Liver (tissue), 9 donors: ENCODE measurements around the gene MCF2L. TPM values are rescaled to one million over a fixed set of nuclear protein-coding genes. Genes with fewer than 3 reads are reported as not detected.

ENCODE experiments used
- DNase-seq: peaks from one replicate; pipeline ENCODE4 v3.0.0-alpha.2; 2017; ENCODE audit warnings: low spot score
- H3K27ac ChIP-seq, 2 donors: one replicate each; pipeline ENCODE4 v1.7.0; 2013; ENCODE audit warnings: inconsistent platforms in 2 of 2, low read length in 2 of 2, control low read depth in 1 of 2, low read depth in 1 of 2, mild to moderate bottlenecking in 1 of 2
- H3K27me3 ChIP-seq, 4 donors: one replicate each; pipeline versions ENCODE4 v1.6.1 to v1.7.0; 2013; ENCODE audit warnings: low read length in 3 of 4, inconsistent platforms in 1 of 4, mild to moderate bottlenecking in 1 of 4, moderate library complexity in 1 of 4; ENCODE audit not compliant: control insufficient read depth in 4 of 4, insufficient read depth in 4 of 4
- H3K36me3 ChIP-seq, 4 donors: one replicate each; pipeline versions ENCODE4 v1.6.1 to v1.7.0; 2013; ENCODE audit warnings: low read length in 3 of 4, mild to moderate bottlenecking in 3 of 4, low read depth in 1 of 4, moderate library complexity in 1 of 4; ENCODE audit not compliant: control insufficient read depth in 4 of 4, insufficient read depth in 3 of 4
- H3K4me1 ChIP-seq, 4 donors: one replicate each; pipeline versions ENCODE4 v1.6.1 to v1.7.0; 2013; ENCODE audit warnings: low read length in 3 of 4, mild to moderate bottlenecking in 3 of 4, moderate library complexity in 1 of 4; ENCODE audit not compliant: control insufficient read depth in 4 of 4, insufficient read depth in 4 of 4
- H3K4me3 ChIP-seq, 3 donors: one replicate each; pipeline versions ENCODE4 v1.6.1 to v1.7.0; 2013; ENCODE audit warnings: low read length in 3 of 3, control low read depth in 1 of 3, low read depth in 1 of 3, mild to moderate bottlenecking in 1 of 3
- H3K9ac ChIP-seq, 2 donors: one replicate each; pipeline ENCODE4 v1.7.0; 2013; ENCODE audit warnings: low read length in 2 of 2, mild to moderate bottlenecking in 2 of 2, moderate library complexity in 2 of 2, control low read depth in 1 of 2, low read depth in 1 of 2
- H3K9me3 ChIP-seq, 4 donors: one replicate each; pipeline versions ENCODE4 v1.6.1 to v1.7.0; 2013; ENCODE audit warnings: low read length in 3 of 4; ENCODE audit not compliant: control insufficient read depth in 4 of 4
- EGR1 ChIP-seq, 2 donors: IDR thresholded peaks; 2 replicates each; pipeline ENCODE4 v1.6.1; 2016 to 2018; ENCODE audit warnings: antibody characterized with exemption in 2 of 2, low read depth in 2 of 2
- FOXA1 ChIP-seq: IDR thresholded peaks from 2 replicates; pipeline ENCODE4 v1.6.1; 2016; ENCODE audit warnings: antibody characterized with exemption
- FOXA2 ChIP-seq: IDR thresholded peaks from 2 replicates; pipeline ENCODE4 v1.6.1; 2016; ENCODE audit warnings: antibody characterized with exemption
- GABPA ChIP-seq, 2 donors: IDR thresholded peaks in 1 of 2; conservative IDR thresholded peaks in 1 of 2; 2 replicates each; pipeline ENCODE4 v1.6.1; 2016; ENCODE audit warnings: antibody characterized with exemption in 2 of 2, mild to moderate bottlenecking in 1 of 2, moderate library complexity in 1 of 2
- HNF4A ChIP-seq, 2 donors: conservative IDR thresholded peaks; 2 replicates each; pipeline ENCODE4 v1.6.1; 2016; ENCODE audit warnings: antibody characterized with exemption in 2 of 2, mild to moderate bottlenecking in 2 of 2
- JUND ChIP-seq, 2 donors: IDR thresholded peaks; 2 replicates each; pipeline ENCODE4 v1.6.1; 2016; ENCODE audit warnings: antibody characterized with exemption in 2 of 2
- MAX ChIP-seq: IDR thresholded peaks from 2 replicates; pipeline ENCODE4 v1.6.1; 2016; ENCODE audit warnings: antibody characterized with exemption
- NR2F2 ChIP-seq: IDR thresholded peaks from 2 replicates; pipeline ENCODE4 v1.6.1; 2016; ENCODE audit warnings: antibody characterized with exemption
- RXRA ChIP-seq, 2 donors: IDR thresholded peaks; 2 replicates each; pipeline ENCODE4 v1.6.1; 2017 to 2018; ENCODE audit warnings: antibody characterized with exemption in 2 of 2, mild to moderate bottlenecking in 1 of 2
- SP1 ChIP-seq: IDR thresholded peaks from 2 replicates; pipeline ENCODE4 v1.6.1; 2018; ENCODE audit warnings: antibody characterized with exemption, mild to moderate bottlenecking
- TAF1 ChIP-seq: conservative IDR thresholded peaks from 2 replicates; pipeline ENCODE4 v1.6.1; 2016; ENCODE audit warnings: antibody characterized with exemption, mild to moderate bottlenecking
- ZBTB33 ChIP-seq: IDR thresholded peaks from 2 replicates; pipeline ENCODE4 v1.6.1; 2016; ENCODE audit warnings: antibody characterized with exemption
- WGBS: extraction: QIAGEN DNeasy Blood & Tissue Kit; methylation state at CpG from one replicate; pipeline ENCODE4 v1.1.7; 2013; 5-methylcytosine and 5-hydroxymethylcytosine counted together
- polyA plus RNA-seq, 2 donors: library from polyadenylated mRNA; stranded (reverse) in 1 of 2; unstranded in 1 of 2; fragments of 200-250 nt in 1 of 2; fragments of >200 nt in 1 of 2; fragmentation: Nextera tagmentation in 1 of 2; extraction: Ambion mirVana in 1 of 2; gene quantifications; one replicate each; pipeline versions ENCODE4 v1.2.1 to v1.2.3, GENCODE V29; 2013 to 2015
- total RNA-seq, 2 donors: library from RNA; depleted of rRNA; stranded (reverse); fragments of >200 nt; gene quantifications; one replicate each; pipeline ENCODE4 v1.2.3, GENCODE V29; 2014
- TF ChIP-seq, protein P1 (sequence below): fragments of 150-350 bp; IDR thresholded peaks from 2 replicates; pipeline ENCODE4 v1.5.1; 2017; ENCODE audit warnings: improper control_type of control experiment, low read depth, low read length; ENCODE audit not compliant: missing input control
- donor health status: healthy.
- donor health status: healthy.
- donor health status: healthy.
- donor health status: healthy.
- donor health status: healthy.

Gene MCF2L
- total and polyA plus RNA-seq, 4 donors = 2.9 to 12.8 (median 7.1) TPM

DNA sequence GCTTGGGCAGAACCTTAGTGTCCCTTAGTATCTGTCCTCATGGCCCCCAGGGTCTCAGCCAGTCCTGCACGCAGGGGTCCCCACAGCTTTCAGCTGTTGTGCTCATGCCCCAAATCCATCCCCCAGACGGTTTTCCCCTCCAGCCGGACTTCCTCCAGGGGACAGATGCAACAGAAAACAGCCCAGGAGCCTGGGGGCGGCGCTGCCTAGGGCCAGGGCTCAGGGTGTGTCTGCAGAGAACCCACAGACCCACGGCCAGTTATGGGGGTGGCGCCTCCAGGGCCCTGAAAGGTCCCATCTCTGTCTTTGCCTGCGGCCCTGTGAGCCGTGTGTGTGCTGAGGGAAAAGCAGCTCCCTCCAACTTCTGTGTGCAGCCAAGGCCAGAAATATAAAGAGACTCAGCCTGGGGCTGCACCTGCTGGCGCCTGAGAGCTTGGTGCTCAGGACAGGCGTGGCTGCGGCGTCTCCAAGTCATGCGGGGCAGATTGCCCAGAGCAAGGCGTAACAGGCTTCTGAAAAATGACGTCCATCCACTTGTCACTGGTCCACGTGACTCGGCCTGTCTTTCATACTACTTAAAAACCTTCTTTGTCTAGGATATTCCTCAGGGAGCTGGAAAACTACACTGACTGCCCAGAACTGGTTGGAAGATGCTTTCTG is 114.5 kb downstream of the MCF2L start:
- no peaks in the 10 kb centered on the region for H3K27me3 ChIP-seq
- TF ChIP-seq FOXA1 (no peak), NR2F2 (no peak), EGR1 (IDR thresholded peaks at IDR 0.05; ENCODE audit: low read depth in 2 of 2) (no peak), ZBTB33 (no peak)
- peaks cover 0 to 26% (median 5%) of the 10 kb centered on the region in 4 donors for H3K36me3 ChIP-seq
- H3K4me3 ChIP-seq = no peak overlapping the region
- no peak overlapping the region for H3K27ac ChIP-seq
- no peaks in the 10 kb centered on the region for H3K4me1 ChIP-seq
- WGBS = 84% methylated on average over 18 of the region's 18 CpGs
- no peak for DNase-seq
- H3K9me3 ChIP-seq = no peaks in the 10 kb centered on the region
- no peak overlapping the region for H3K9ac ChIP-seq

DNA sequence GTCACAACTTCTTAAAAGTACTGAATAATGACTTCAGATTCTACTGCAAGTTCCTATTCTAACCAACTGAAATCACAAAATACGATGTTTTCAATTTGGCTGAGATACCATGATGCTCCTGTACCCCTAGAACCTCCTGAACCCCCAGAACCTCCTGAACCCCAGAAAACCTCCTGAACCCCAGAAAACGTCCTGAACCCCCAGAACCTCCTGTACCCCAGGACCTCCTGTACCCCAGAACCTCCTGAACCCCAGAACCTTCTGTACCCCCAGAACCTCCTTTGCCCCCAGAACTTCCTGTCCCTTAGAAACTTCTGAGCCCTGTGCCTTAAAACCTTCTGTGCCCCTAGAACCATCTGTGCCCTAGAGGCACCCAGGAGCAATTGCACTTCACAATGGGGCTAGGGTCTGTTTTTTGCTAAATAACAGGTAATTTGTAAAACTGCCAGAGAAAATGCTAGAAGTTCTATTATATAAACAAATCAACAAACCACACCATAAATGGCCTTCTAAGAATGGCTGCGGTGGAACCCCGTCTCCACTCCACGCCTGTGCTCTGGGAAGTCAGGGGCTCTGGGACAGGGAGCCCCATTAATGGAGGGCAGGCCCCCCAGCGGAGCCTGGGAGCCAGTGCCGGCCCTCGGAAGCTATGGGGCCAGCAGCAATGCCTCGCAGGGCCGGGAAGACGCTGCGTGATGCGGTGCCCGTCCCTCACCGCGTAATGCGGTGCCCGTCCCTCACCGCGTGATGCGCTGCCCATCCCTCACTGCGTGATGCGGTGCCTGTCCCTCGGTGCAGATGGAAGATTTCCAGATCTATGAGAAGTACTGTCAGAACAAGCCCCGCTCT is 115.3 kb downstream of the MCF2L start:
- Histone ChIP-seq H3K27me3 (no peaks in the 10 kb centered on the region), H3K4me1 (no peaks in the 10 kb centered on the region), H3K27ac (no peak overlapping the region), H3K4me3 (no peak overlapping the region), H3K9me3 (no peaks in the 10 kb centered on the region), H3K9ac (no peak overlapping the region), H3K36me3 (peaks cover 0 to 25% (median 5%) of the 10 kb centered on the region in 4 donors)
- no peak for DNase-seq
- TF ChIP-seq MAX = no peak
- no peak for TF ChIP-seq FOXA1
- no peak for TF ChIP-seq GABPA (IDR thresholded peaks at IDR 0.05 in 1 of 2, conservative IDR thresholded peaks at IDR 0.05 in 1 of 2)
- no peak for TF ChIP-seq NR2F2
- no peak for TF ChIP-seq TAF1
- TF ChIP-seq SP1 = no peak
- TF ChIP-seq RXRA (IDR thresholded peaks at IDR 0.05) = no peak
- TF ChIP-seq, protein P1, sequence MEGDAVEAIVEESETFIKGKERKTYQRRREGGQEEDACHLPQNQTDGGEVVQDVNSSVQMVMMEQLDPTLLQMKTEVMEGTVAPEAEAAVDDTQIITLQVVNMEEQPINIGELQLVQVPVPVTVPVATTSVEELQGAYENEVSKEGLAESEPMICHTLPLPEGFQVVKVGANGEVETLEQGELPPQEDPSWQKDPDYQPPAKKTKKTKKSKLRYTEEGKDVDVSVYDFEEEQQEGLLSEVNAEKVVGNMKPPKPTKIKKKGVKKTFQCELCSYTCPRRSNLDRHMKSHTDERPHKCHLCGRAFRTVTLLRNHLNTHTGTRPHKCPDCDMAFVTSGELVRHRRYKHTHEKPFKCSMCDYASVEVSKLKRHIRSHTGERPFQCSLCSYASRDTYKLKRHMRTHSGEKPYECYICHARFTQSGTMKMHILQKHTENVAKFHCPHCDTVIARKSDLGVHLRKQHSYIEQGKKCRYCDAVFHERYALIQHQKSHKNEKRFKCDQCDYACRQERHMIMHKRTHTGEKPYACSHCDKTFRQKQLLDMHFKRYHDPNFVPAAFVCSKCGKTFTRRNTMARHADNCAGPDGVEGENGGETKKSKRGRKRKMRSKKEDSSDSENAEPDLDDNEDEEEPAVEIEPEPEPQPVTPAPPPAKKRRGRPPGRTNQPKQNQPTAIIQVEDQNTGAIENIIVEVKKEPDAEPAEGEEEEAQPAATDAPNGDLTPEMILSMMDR = no peak
- TF ChIP-seq HNF4A (conservative IDR thresholded peaks at IDR 0.05) = no peak
- no peak for TF ChIP-seq FOXA2
- TF ChIP-seq JUND (IDR thresholded peaks at IDR 0.05) = no peak
- WGBS = 94% methylated on average over 25 of the region's 25 CpGs
